PC-3 (cell line): ENCODE measurements around the gene SIX1. TPM values are rescaled to one million over a fixed set of nuclear protein-coding genes. Genes with fewer than 3 reads are reported as not detected.

Source experiments
- ATAC-seq: fragments of 200-7000 bp; cut with Tn5 transposase; 2 replicates; pipeline ENCODE4 v1.9.1; 2020; ENCODE audit warnings: mild to moderate bottlenecking, moderate library complexity
- BruUV-seq: library from RNA; stranded (reverse); fragments of 400-500 nt; replicated peaks from 2 replicates; lab custom pipeline; 2021; lab: Mats Ljungman, UMichigan
- CTCF ChIA-PET: fragments of 300-600 bp; sonication (Branson Sonifier 250); formaldehyde crosslinking; loops from one replicate; lab custom pipeline; 2022; ENCODE audit warnings: antibody characterized with exemption; lab: Charles Lee
- POLR2A ChIA-PET: fragments of 300-600 bp; sonication (Branson Sonifier 250); formaldehyde crosslinking; loops from one replicate; lab custom pipeline; 2022; ENCODE audit warnings: antibody characterized with exemption; ENCODE audit not compliant: unreplicated experiment; lab: Charles Lee
- DNase-seq: peaks from one replicate; pipeline ENCODE4 v3.0.0-alpha.2; 2015
- H2AFZ ChIP-seq: fragments of 300-600 bp; sonication (generic); 2 replicates; pipeline ENCODE4 v1.6.0; 2016; ENCODE audit warnings: antibody characterized with exemption, low read length
- H3F3A ChIP-seq: fragments of 300-600 bp; sonication (generic); one replicate; pipeline ENCODE4 v1.6.0; 2017; ENCODE audit warnings: antibody characterized with exemption, low read length, control low read depth, mild to moderate bottlenecking; ENCODE audit not compliant: unreplicated experiment
- H3K27ac ChIP-seq: fragments of 300-600 bp; sonication (generic); 2 replicates; pipeline ENCODE4 v1.5.1; 2016; ENCODE audit warnings: mild to moderate bottlenecking, low read length
- H3K27me3 ChIP-seq: fragments of 300-600 bp; sonication (generic); 2 replicates; pipeline ENCODE4 v1.6.1; 2016; ENCODE audit warnings: low read length, mixed read lengths
- H3K36me3 ChIP-seq: fragments of 300-600 bp; sonication (generic); 2 replicates; pipeline ENCODE4 v1.6.1; 2016; ENCODE audit warnings: low read depth, mixed run types, low read length, mixed read lengths
- H3K4me1 ChIP-seq: fragments of 300-600 bp; sonication (generic); 2 replicates; pipeline ENCODE4 v1.5.1; 2016; ENCODE audit warnings: low read length; ENCODE audit not compliant: insufficient read depth
- H3K4me2 ChIP-seq: fragments of 300-600 bp; sonication (generic); 2 replicates; pipeline ENCODE4 v1.6.0; 2016; ENCODE audit warnings: low read length
- H3K4me3 ChIP-seq: fragments of 300-600 bp; sonication (generic); 2 replicates; pipeline ENCODE4 v1.5.1; 2016; ENCODE audit warnings: mild to moderate bottlenecking, low read length, mixed read lengths
- H3K79me2 ChIP-seq: fragments of 300-600 bp; sonication (generic); 2 replicates; pipeline ENCODE4 v1.6.1; 2017; ENCODE audit warnings: low read length, mixed read lengths
- H3K9ac ChIP-seq: fragments of 300-600 bp; sonication (generic); 2 replicates; pipeline ENCODE4 v1.6.0; 2016; ENCODE audit warnings: mild to moderate bottlenecking, low read length
- H3K9me2 ChIP-seq: fragments of 300-600 bp; sonication (generic); replicated peaks from 2 replicates; pipeline ENCODE4 v1.6.1; 2016; ENCODE audit warnings: mixed run types, low read length, mixed read lengths
- H3K9me3 ChIP-seq: fragments of 300-600 bp; sonication (generic); 2 replicates; pipeline ENCODE4 v1.6.1; 2016; ENCODE audit warnings: low read length, mixed read lengths
- H4K20me1 ChIP-seq: fragments of 300-600 bp; sonication (generic); 2 replicates; pipeline ENCODE4 v1.6.1; 2016; ENCODE audit warnings: low read length, mixed read lengths
- CTCF ChIP-seq: fragments of 300-600 bp; sonication (generic); conservative IDR thresholded peaks from 2 replicates; pipeline ENCODE4 v1.5.1; 2017; ENCODE audit warnings: antibody characterized with exemption, low read depth, mild to moderate bottlenecking, low read length
- EZH2 ChIP-seq: fragments of 300-600 bp; sonication (generic); IDR thresholded peaks from one replicate; pipeline ENCODE4 v1.6.1; 2017; ENCODE audit warnings: antibody characterized with exemption, mild to moderate bottlenecking, low read length; ENCODE audit not compliant: unreplicated experiment
- EZH2phosphoT487 ChIP-seq: fragments of 300-600 bp; sonication (generic); IDR thresholded peaks from 2 replicates; pipeline ENCODE4 v1.6.1; 2018; ENCODE audit warnings: mild to moderate bottlenecking, antibody characterized with exemption, low read length, borderline replicate concordance
- intact Hi-C: fragments of 100-400 bp; cut with micrococcal nuclease; formaldehyde crosslinking; loops from 2 replicates; pipeline ENCODE4 v1.9.0; 2023
- total RNA-seq: library from RNA; depleted of rRNA; stranded (reverse); fragments of >200 nt; gene quantifications from 2 replicates; pipeline ENCODE4 v1.2.3, GENCODE V29; 2014

Gene SIX1
- total RNA-seq, 1 experiment from 2014 or later: 16.5 TPM

- Histone ChIP-seq H3K27me3 (no peaks in the 10 kb centered on the region), H4K20me1 (0 out of 2 replicates have a peak, but pooled peaks cover 4% of the 10 kb centered on the region), H3K4me1 (peaks cover 21% of the 10 kb centered on the region), H3K9ac (peak overlapping the region; percentile 76), H3K4me2 (peak overlapping the region; percentile 97), H3F3A (no peaks in the 10 kb centered on the region), H3K9me2 (no peaks in the 10 kb centered on the region), H3K4me3 (peak overlapping the region; percentile 75), H3K9me3 (no peaks in the 10 kb centered on the region), H3K36me3 (no peaks in the 10 kb centered on the region), H3K27ac (no peak overlapping the region), H3K79me2 (peaks cover 55% of the 10 kb centered on the region), H2AFZ (peak overlapping the region; percentile 96)
- ATAC-seq: peak; percentile 2
- POLR2A ChIA-PET: interaction anchor here (0.6 kb wide), 3 partner anchors 9 to 19 kb away, joined by 3 to 4 read pairs (median 3); no protein-coding TSS in a partner anchor
- peak; percentile 51 for DNase-seq
- TF ChIP-seq EZH2 (no peak), CTCF (peak; percentile 45)
- intact Hi-C loops: loop anchor here (2.0 to 5.0 kb wide), 5 partner anchors 319 to 604 kb away; partner anchors contain the start of genes SLC38A6 and TRMT5
- CTCF ChIA-PET: interaction anchor here (1.0 to 2.4 kb wide), 2 partner anchors 16 to 23 kb away, joined by 4 to 14 read pairs; no protein-coding TSS in a partner anchor
- no TSS peak for BruUV-seq
Observed at GRCh38 chr14:60648249-60648933, 886 bp downstream of the SIX1 start.

DNA sequence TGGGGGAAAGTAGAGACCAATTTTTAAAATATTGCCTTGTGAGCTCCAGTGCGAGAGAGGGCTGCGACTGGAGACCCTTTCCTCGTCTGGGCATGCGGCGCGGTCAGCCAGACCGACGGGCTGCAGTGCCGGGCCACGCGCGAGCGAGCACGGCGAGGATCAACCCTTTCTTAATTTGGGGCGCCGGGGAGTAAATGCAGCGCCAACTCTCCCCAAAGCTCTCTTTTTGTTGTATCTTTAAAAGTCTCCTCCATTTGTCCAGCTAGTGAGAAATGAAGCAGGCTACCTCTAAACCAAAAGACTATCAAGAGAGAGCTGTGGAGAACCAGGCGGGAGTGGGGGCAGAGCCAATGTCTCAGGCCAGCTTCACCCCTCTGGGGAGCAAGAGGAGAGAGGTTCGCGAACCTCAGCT is 1.4 kb downstream of the SIX1 start:
- Histone ChIP-seq H3K9me2 (no peaks in the 10 kb centered on the region), H4K20me1 (0 out of 2 replicates have a peak, but pooled peaks cover 4% of the 10 kb centered on the region), H3K27ac (peak overlapping the region; percentile 47), H3K27me3 (no peaks in the 10 kb centered on the region), H3K79me2 (peaks cover 59% of the 10 kb centered on the region), H3F3A (no peaks in the 10 kb centered on the region), H3K9me3 (no peaks in the 10 kb centered on the region), H3K4me2 (peak overlapping the region; percentile 97), H2AFZ (peak overlapping the region; percentile 96), H3K36me3 (0 out of 2 replicates have a peak, but pooled peaks cover 3% of the 10 kb centered on the region), H3K9ac (peak overlapping the region; percentile 76), H3K4me1 (peaks cover 21% of the 10 kb centered on the region), H3K4me3 (peak overlapping the region; percentile 75)
- ChIA-PET POLR2A (interaction anchor here (0.6 kb wide), 4 partner anchors 9 to 159 kb away, joined by 3 to 4 read pairs (median 3); no protein-coding TSS in a partner anchor), CTCF (interaction anchor here (1.0 to 2.4 kb wide), 2 partner anchors 16 to 23 kb away, joined by 4 to 14 read pairs; no protein-coding TSS in a partner anchor)
- no TSS peak for BruUV-seq
- DNase-seq (no peak), ATAC-seq (no peak)
- TF ChIP-seq CTCF (no peak), EZH2 (no peak), EZH2phosphoT487 (no peak)
- intact Hi-C loops: loop anchor here (1.0 to 5.0 kb wide), 7 partner anchors 23 to 605 kb away; partner anchors contain the start of genes SIX4, SLC38A6 and TRMT5
